NB4 (cell line): Measurements from ENCODE around the gene KCTD3.

Source experiments
- CTCF ChIP-seq: IDR thresholded peaks from one replicate; pipeline ENCODE4 v1.5.1; 2012; ENCODE audit warnings: low read depth, low read length
- POLR2A ChIP-seq: IDR thresholded peaks from 2 replicates; pipeline ENCODE4 v1.6.1; 2011; ENCODE audit warnings: mild to moderate bottlenecking; ENCODE audit not compliant: insufficient read length; ENCODE audit errors: extremely low read depth

- TF ChIP-seq CTCF: no peak
- TF ChIP-seq POLR2A: no peak
These were observed 48.5 kb upstream of the KCTD3 start for GRCh38 chr1:215518594-215518993.
